ENCODE data around the gene CDH12. TPM values are rescaled to one million over a fixed set of nuclear protein-coding genes. Genes with fewer than 3 reads are reported as not detected.
"Not testable (repeated sequence)": the region's sequence is repeated elsewhere in the genome, so short reads cannot be mapped to it uniquely, and the experiment has no call there.

The CDH12 gene
- total RNA-seq, 4 donors from 2014 or later: not detected

- intact Hi-C loops (cut with DNase I; ENCODE audit: low total_unique reads) (no loop called here), in situ Hi-C loops (cut with MboI; ENCODE audit: low sequenced_read_pairs in 4 of 4) (no loop called here)
- Histone ChIP-seq H3K4me1 (no peaks in the 10 kb centered on the region), H3K36me3 (no peaks in the 10 kb centered on the region), H3K27me3 (no peaks in the 10 kb centered on the region), H3K4me3 (no peak overlapping the region), H3K27ac (no peak overlapping the region), H3K9me3 (no peaks in the 10 kb centered on the region)
- TF ChIP-seq POLR2A (IDR thresholded peaks at IDR 0.05) (no peak), CTCF (IDR thresholded peaks at IDR 0.05 in 4 of 5, conservative IDR thresholded peaks at IDR 0.05 in 1 of 5) (no peak)
- DNase-seq (no peak), ATAC-seq (no peak)
These were observed 65.3 kb downstream of the CDH12 start for GRCh38 chr5:22787807-22788206.

GRCh38 chr5:22787398-22787797, 65.7 kb downstream of the CDH12 start:
- Histone ChIP-seq H3K4me1 (no peaks in the 10 kb centered on the region), H3K4me3 (no peak overlapping the region), H3K36me3 (no peaks in the 10 kb centered on the region), H3K9me3 (no peaks in the 10 kb centered on the region), H3K27ac (no peak overlapping the region), H3K27me3 (no peaks in the 10 kb centered on the region)
- intact Hi-C loops (cut with DNase I; ENCODE audit: low total_unique reads) (no loop called here), in situ Hi-C loops (cut with MboI; ENCODE audit: low sequenced_read_pairs in 4 of 4) (no loop called here)
- TF ChIP-seq CTCF (IDR thresholded peaks at IDR 0.05 in 4 of 5, conservative IDR thresholded peaks at IDR 0.05 in 1 of 5) (no peak), POLR2A (IDR thresholded peaks at IDR 0.05) (no peak)
- no peak for DNase-seq
- ATAC-seq: no peak

- Histone ChIP-seq H3K9me3 (peaks cover 0 to 3% (median 0%) of the 10 kb centered on the region in 3 donors), H3K4me3 (no peak overlapping the region), H3K36me3 (no peaks in the 10 kb centered on the region), H3K4me1 (no peaks in the 10 kb centered on the region), H3K27ac (no peak overlapping the region), H3K27me3 (no peaks in the 10 kb centered on the region)
- no peak for ATAC-seq
- in situ Hi-C loops (cut with MboI; ENCODE audit: low sequenced_read_pairs in 4 of 4): no loop called here
- no peak for TF ChIP-seq CTCF (IDR thresholded peaks at IDR 0.05 in 4 of 5, conservative IDR thresholded peaks at IDR 0.05 in 1 of 5)
- TF ChIP-seq POLR2A (IDR thresholded peaks at IDR 0.05): no peak
- DNase-seq: no peak
- intact Hi-C loops (cut with DNase I; ENCODE audit: low total_unique reads): no loop called here
These were observed 72.4 kb downstream of the CDH12 start for GRCh38 chr5:22780756-22781155.

GRCh38 chr5:22779499-22779898, 73.6 kb downstream of the CDH12 start:
- Histone ChIP-seq H3K36me3 (no peaks in the 10 kb centered on the region), H3K9me3 (peaks cover 0 to 3% (median 0%) of the 10 kb centered on the region in 3 donors), H3K27ac (no peak overlapping the region), H3K27me3 (no peaks in the 10 kb centered on the region), H3K4me3 (no peak overlapping the region), H3K4me1 (no peaks in the 10 kb centered on the region)
- ATAC-seq (no peak), DNase-seq (no peak)
- TF ChIP-seq POLR2A (IDR thresholded peaks at IDR 0.05) (no peak), CTCF (IDR thresholded peaks at IDR 0.05 in 4 of 5, conservative IDR thresholded peaks at IDR 0.05 in 1 of 5) (no peak)
- intact Hi-C loops (cut with DNase I; ENCODE audit: low total_unique reads): no loop called here
- in situ Hi-C loops (cut with MboI; ENCODE audit: low sequenced_read_pairs in 4 of 4): no loop called here

- TF ChIP-seq CTCF (IDR thresholded peaks at IDR 0.05 in 4 of 5, conservative IDR thresholded peaks at IDR 0.05 in 1 of 5) (no peak), POLR2A (IDR thresholded peaks at IDR 0.05) (no peak)
- H3K9me3 ChIP-seq: peaks cover 0 to 3% (median 0%) of the 10 kb centered on the region in 3 donors
- intact Hi-C loops (cut with DNase I; ENCODE audit: low total_unique reads): no loop called here
- H3K27me3 ChIP-seq: no peaks in the 10 kb centered on the region
- H3K36me3 ChIP-seq: no peaks in the 10 kb centered on the region
- ATAC-seq: no peak
- H3K4me1 ChIP-seq: no peaks in the 10 kb centered on the region
- no peak overlapping the region for H3K27ac ChIP-seq
- no peak for DNase-seq
- no peak overlapping the region for H3K4me3 ChIP-seq
- in situ Hi-C loops (cut with MboI; ENCODE audit: low sequenced_read_pairs in 4 of 4): no loop called here
These were observed 76.9 kb downstream of the CDH12 start for GRCh38 chr5:22776285-22776684.

GRCh38 chr5:22774214-22774613, 78.9 kb downstream of the CDH12 start:
- ATAC-seq; in situ Hi-C loops (cut with MboI; ENCODE audit: low sequenced_read_pairs in 4 of 4); H3K4me1 ChIP-seq; H3K27me3 ChIP-seq; H3K36me3 ChIP-seq; DNase-seq; intact Hi-C loops (cut with DNase I; ENCODE audit: low total_unique reads); H3K27ac ChIP-seq; H3K4me3 ChIP-seq; H3K9me3 ChIP-seq: not testable (repeated sequence)

All from gastrocnemius medialis (tissue), 4 donors.